HG03571 (cell line): Measurements from ENCODE around the gene COL4A3.
"Not testable (repeated sequence)": the region's sequence is repeated elsewhere in the genome, so short reads cannot be mapped to it uniquely, and the experiment has no call there.

Experiments
- ATAC-seq: cut with Tn5 transposase; IDR thresholded peaks from one replicate; pipeline ENCODE4 v1.9.1; 2021; ENCODE audit not compliant: unreplicated experiment

COL4A3 gene

GRCh38 chr2:227206406-227206805 lies 42.0 kb downstream of the COL4A3 start:
- ATAC-seq = no peak

GRCh38 chr2:227207573-227207972 lies 43.1 kb downstream of the COL4A3 start:
- ATAC-seq = no peak

GRCh38 chr2:227214622-227215041 lies 50.2 kb downstream of the COL4A3 start:
- ATAC-seq = no peak

GRCh38 chr2:227219312-227220105 lies 55.1 kb downstream of the COL4A3 start:
- ATAC-seq = no peak

DNA sequence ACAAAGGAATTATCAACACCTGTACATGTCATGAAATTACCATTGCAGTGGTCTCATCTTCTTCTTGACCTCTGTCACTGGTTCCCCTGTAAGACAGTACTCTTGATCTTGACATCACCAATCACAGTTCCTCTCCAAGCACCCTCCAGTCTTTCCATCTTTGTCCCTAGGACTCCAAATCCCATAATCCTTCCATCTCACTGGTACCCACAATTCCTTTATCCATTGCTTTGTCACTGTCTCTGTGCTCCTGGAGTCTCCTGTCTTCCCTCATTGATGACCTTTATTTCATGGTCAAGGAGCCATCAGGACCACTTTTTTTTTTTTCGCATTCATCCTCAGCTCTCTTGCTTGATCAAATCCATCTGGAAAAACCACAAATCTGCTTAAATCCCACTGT lies 56.7 kb downstream of the COL4A3 start:
- ATAC-seq = no peak

DNA sequence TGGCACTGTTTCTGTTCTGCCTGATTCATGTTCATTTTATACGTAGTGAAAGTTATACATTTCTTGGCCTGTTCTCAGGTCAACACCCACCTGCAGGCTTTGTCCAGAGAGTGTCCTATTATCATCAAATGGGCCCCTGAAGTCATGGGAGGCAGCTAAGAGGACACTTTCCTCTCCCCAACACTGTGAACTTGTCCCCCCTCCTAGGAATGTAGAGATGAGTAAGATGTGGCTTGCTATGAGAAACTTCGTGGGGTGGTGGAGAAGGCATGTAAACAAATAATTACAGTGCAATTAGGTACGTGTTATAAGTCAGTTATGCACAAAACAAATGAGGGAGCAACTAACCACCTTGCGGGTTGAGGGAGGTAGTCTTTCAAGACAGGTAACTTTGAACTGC lies 57.9 kb downstream of the COL4A3 start:
- ATAC-seq = no peak

DNA sequence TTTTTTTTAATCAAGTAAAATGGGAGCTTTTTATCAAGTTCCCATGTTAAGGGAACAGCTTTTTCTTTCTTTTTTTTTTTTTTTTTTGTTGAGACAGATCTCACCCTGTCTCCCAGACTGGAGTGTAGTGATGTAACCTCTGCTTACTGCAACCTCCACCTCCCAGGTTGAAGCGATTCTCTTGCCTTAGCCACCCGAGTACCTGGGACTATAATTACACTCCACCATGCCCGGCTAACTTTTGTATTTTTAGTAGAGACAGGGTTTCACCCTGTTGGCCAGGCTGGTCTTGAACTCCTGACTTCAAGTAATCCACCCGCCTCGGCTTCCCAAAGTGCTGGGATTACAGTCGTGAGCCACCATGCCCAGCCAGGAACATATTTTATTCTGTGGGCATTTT lies 61.2 kb downstream of the COL4A3 start:
- ATAC-seq = not testable (repeated sequence)

DNA sequence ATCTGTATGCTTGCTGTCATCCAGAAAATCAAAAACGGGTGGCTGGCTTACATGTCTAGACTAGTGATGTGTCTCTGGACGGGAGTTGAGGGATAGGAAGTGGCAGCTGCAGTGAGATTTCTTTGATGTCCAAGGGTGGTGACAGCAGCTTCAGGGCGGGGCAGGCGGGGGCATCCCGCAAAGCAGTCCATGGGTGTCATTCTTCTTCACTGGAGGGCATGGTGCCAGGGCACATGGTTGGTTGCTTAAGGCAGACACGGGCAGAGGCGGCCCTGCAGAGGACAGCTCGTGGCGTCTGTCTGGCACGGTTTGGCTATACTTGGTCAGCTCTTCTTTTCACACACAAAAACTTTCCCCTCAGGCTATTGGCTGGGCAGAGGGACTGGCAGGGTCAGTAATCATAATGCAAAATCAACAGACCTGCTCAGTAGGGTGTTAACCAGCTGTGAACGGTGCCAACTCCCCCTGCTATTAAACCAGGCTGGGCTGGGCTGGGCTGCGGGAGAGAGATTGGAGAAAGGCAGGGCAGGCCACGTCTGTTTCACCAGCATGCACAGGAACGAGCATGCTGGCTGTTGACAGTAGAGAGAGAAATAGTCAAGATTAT lies 63.7 kb downstream of the COL4A3 start:
- no peak for ATAC-seq

- ATAC-seq = no peak
These were observed 65.7 kb downstream of the COL4A3 start for GRCh38 chr2:227230151-227230550.

GRCh38 chr2:227234429-227234828 lies 70.0 kb downstream of the COL4A3 start:
- no peak for ATAC-seq

DNA sequence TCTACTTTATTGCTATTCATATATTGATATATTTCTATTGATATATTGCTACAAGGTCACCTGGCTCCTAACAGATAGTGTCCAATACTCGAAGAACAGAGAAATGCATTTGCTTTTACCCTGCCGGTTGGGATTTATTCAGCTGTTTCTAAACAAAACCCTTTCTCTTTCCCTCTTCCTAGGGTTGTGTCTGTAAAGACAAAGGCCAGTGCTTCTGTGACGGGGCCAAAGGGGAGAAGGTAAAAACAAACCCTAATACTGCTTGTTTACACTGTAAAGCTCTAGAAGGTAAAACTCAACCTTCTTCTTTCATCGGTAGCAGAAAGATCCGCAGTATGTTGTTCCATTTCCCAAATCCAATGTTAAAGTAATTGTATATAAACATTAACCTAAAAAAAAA lies 73.4 kb downstream of the COL4A3 start:
- ATAC-seq = no peak

- ATAC-seq = no peak
These were observed 74.1 kb downstream of the COL4A3 start for GRCh38 chr2:227238238-227239237.

DNA sequence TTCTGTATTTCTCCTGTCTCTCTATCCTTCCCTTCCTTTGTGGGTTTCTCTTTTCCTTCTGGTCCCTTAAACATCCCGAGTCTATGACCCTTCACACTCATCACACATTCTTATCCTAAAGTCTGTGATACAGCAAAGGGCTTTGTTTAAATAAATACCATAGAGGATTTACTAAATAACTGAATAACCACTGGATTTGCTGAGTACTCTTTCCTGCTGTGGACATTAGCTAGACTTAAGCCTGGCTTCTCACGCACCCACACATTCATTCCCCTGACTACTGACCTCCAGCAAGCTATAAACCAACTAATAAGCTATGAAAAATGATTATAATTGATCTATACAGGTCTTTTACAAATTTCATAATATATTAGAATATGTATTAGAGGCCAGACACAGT lies 76.6 kb downstream of the COL4A3 start:
- no peak for ATAC-seq

GRCh38 chr2:227248876-227249275 lies 84.5 kb downstream of the COL4A3 start:
- ATAC-seq = no peak

DNA sequence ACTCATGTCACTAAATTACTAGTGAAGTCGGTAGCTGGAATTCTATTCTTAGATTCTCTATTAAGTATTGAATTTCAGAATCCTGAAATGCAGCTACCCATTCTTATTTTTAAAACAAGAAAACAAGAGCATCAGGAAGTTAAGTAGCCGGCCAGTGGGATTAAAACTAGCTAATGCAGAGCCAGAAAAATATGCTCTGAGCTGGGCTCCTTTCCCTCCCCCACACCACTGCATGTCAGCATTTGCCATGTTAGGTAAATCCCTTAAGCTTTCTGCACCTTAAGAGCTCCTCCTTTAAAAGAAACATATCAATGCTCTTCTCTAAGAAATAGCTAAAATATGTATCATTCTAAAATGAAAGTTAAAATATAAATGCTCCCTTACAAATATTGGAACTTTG lies 88.4 kb downstream of the COL4A3 start:
- ATAC-seq = no peak

GRCh38 chr2:227256605-227257004 lies 92.2 kb downstream of the COL4A3 start:
- no peak for ATAC-seq

DNA sequence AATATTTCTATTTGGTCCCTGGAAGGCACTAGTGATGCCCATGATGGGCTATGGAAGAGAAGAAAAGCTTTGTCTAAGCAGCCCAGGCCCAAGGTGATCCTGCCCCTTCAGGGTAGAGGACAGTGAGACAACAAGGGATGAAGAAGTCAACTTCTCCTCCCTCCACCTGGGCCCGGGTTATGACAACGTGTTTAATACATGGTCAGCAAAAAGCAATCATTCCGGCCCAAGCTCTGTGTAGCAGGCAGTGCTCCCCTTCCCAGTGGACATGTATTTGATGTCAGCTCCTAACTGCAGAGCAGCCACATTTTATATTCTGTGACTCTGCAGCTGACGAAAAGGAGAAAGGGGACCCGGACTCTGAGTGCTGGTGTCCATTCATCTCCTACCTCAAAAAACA lies 93.4 kb downstream of the COL4A3 start:
- no peak for ATAC-seq

GRCh38 chr2:227260041-227260440 lies 95.6 kb downstream of the COL4A3 start:
- ATAC-seq = no peak

DNA sequence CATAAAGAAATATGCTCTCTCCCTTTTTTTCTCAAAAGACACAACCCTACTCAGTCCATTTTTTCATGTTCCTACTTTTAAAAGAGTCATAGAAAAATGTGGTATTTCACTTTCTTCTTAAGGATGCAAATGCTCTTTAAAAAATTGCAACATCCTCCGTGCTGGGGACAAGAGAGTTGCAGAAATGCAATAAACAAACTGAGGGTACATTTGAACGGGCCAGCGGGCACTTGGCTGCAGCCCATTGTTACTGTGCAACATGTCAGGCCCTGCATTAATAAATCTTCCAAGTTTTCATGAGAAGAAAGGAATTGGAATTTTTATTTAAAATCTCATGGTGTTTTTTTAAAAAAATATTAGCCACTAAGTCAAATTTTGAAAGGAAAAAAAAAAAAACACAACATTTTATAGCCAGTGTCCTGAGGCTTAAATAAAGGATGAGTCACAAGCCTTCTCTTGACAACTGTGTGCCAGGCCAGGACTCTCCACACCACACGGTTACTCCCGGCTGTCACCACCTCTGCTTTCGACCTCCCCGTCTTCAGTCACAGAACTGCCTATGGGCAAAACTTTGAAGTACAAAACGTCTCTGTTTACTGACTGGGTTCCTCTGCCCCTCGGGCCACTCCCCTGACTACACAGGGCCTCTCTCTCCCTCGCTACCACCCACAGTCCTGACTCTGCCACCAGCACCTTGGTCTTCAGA lies 103.1 kb downstream of the COL4A3 start:
- ATAC-seq = no peak

GRCh38 chr2:227280895-227281294 lies 116.5 kb downstream of the COL4A3 start:
- ATAC-seq = no peak

- no peak for ATAC-seq
These were observed 121.4 kb downstream of the COL4A3 start for GRCh38 chr2:227285741-227286236.
